CD14-positive monocyte (primary cell): ENCODE measurements around the gene CYLD. TPM values are rescaled to one million over a fixed set of nuclear protein-coding genes. Genes with fewer than 3 reads are reported as not detected.

Experiments
- DNase-seq, 3 donors: peaks; one replicate each; pipeline ENCODE4 v3.0.0-alpha.2; 2011 to 2022
- H2AFZ ChIP-seq: 2 replicates; pipeline ENCODE4 v1.6.0; 2012; ENCODE audit warnings: mild to moderate bottlenecking, low read depth, low read length, inconsistent platforms; ENCODE audit not compliant: insufficient read depth, poor library complexity, severe bottlenecking
- H3K27ac ChIP-seq, 2 donors: 1 replicate in 1 of 2; 2 replicates in 1 of 2; pipeline ENCODE4 v1.5.1; 2012 to 2013; ENCODE audit warnings: low read length in 2 of 2, control low read depth in 1 of 2, inconsistent platforms in 1 of 2, low read depth in 1 of 2, mild to moderate bottlenecking in 1 of 2
- H3K27me3 ChIP-seq, 2 donors: one replicate each; pipeline versions ENCODE4 v1.6.0 to v1.6.1; 2011 to 2013; ENCODE audit warnings: low read length in 2 of 2; ENCODE audit not compliant: control insufficient read depth in 2 of 2, insufficient read depth in 2 of 2
- H3K36me3 ChIP-seq, 2 donors: replicated peaks in 1 of 2; 1 replicate in 1 of 2; 2 replicates in 1 of 2; pipeline versions ENCODE4 v1.5.1 to v1.6.1; 2012 to 2013; ENCODE audit warnings: low read length in 2 of 2, control low read depth in 1 of 2, inconsistent platforms in 1 of 2, mild to moderate bottlenecking in 1 of 2; ENCODE audit not compliant: insufficient read depth in 2 of 2, control insufficient read depth in 1 of 2
- H3K4me1 ChIP-seq, 2 donors: 1 replicate in 1 of 2; 2 replicates in 1 of 2; pipeline versions ENCODE4 v1.5.1 to v1.6.1; 2012 to 2013; ENCODE audit warnings: low read length in 2 of 2, control low read depth in 1 of 2, inconsistent platforms in 1 of 2, mild to moderate bottlenecking in 1 of 2, moderate library complexity in 1 of 2; ENCODE audit not compliant: insufficient read depth in 2 of 2, control insufficient read depth in 1 of 2
- H3K4me2 ChIP-seq: replicated peaks from 2 replicates; pipeline ENCODE3; 2012; ENCODE audit warnings: low read length, moderate library complexity, mild to moderate bottlenecking; ENCODE audit not compliant: poor library complexity, severe bottlenecking; ENCODE audit errors: extremely low read depth
- H3K4me3 ChIP-seq, 3 experiments: fragments of 200-600 bp in 1 of 3; sonication (generic) in 1 of 3; replicated peaks in 1 of 3; 1 replicate in 2 of 3; 2 replicates in 1 of 3; pipeline ENCODE4 v1.5.1; 2011 to 2013; ENCODE audit warnings: low read length in 3 of 3, mild to moderate bottlenecking in 3 of 3, control low read depth in 2 of 3, low read depth in 2 of 3, inconsistent platforms in 1 of 3, moderate library complexity in 1 of 3
- H3K79me2 ChIP-seq: 2 replicates; pipeline ENCODE4 v1.6.0; 2012; ENCODE audit warnings: mild to moderate bottlenecking, control low read depth, inconsistent platforms, low read length, moderate library complexity; ENCODE audit not compliant: insufficient read depth
- H3K9ac ChIP-seq: 2 replicates; pipeline ENCODE4 v1.6.0; 2017; ENCODE audit warnings: low read length, mild to moderate bottlenecking; ENCODE audit not compliant: insufficient read depth, poor library complexity, severe bottlenecking
- H3K9me3 ChIP-seq, 2 donors: replicated peaks in 1 of 2; 1 replicate in 1 of 2; 2 replicates in 1 of 2; pipeline versions ENCODE4 v1.5.1 to v1.6.1; 2012 to 2013; ENCODE audit warnings: low read length in 2 of 2, control low read depth in 1 of 2; ENCODE audit not compliant: control insufficient read depth in 1 of 2, insufficient read depth in 1 of 2
- H4K20me1 ChIP-seq: 2 replicates; pipeline ENCODE4 v1.6.0; 2012; ENCODE audit warnings: mild to moderate bottlenecking, low read length, control low read depth, moderate library complexity; ENCODE audit not compliant: insufficient read depth
- H3K27ac Mint-ChIP-seq, 7 donors: one replicate each; pipeline ENCODE4 v1.8.0; 2020; ENCODE audit warnings: mild to moderate bottlenecking in 7 of 7, mixed read lengths in 7 of 7, moderate library complexity in 6 of 7, inconsistent platforms in 2 of 7
- H3K27me3 Mint-ChIP-seq, 3 donors: one replicate each; pipeline ENCODE4 v1.8.0; 2021 to 2022; ENCODE audit warnings: low read depth in 3 of 3, mild to moderate bottlenecking in 3 of 3, mixed read lengths in 3 of 3, moderate library complexity in 3 of 3, inconsistent platforms in 1 of 3
- H3K36me3 Mint-ChIP-seq, 2 donors: one replicate each; pipeline ENCODE4 v1.8.0; 2020; ENCODE audit warnings: mixed read lengths in 2 of 2, inconsistent platforms in 1 of 2, mild to moderate bottlenecking in 1 of 2
- H3K4me1 Mint-ChIP-seq: one replicate; pipeline ENCODE4 v1.8.0; 2020; ENCODE audit warnings: mild to moderate bottlenecking, mixed read lengths
- H3K4me3 Mint-ChIP-seq, 2 donors: one replicate each; pipeline ENCODE4 v1.8.0; 2020; ENCODE audit warnings: mild to moderate bottlenecking in 2 of 2, mixed read lengths in 2 of 2, moderate library complexity in 1 of 2
- H3K9me3 Mint-ChIP-seq, 7 donors: one replicate each; pipeline ENCODE4 v1.8.0; 2020 to 2022; ENCODE audit warnings: mixed read lengths in 7 of 7, mild to moderate bottlenecking in 6 of 7, moderate library complexity in 6 of 7, inconsistent platforms in 2 of 7
- CTCF ChIP-seq: fragments of 200-600 bp; IDR thresholded peaks from one replicate; pipeline ENCODE4 v1.8.0; 2022; ENCODE audit warnings: antibody characterized with exemption, mild to moderate bottlenecking
- WGBS: methylation state at CpG from one replicate; pipeline ENCODE4 v1.1.5; 2013; ENCODE audit warnings: missing lambda C conversion rate; ENCODE audit not compliant: insufficient coverage; 5-methylcytosine and 5-hydroxymethylcytosine counted together
- intact Hi-C, 2 donors: fragments of 100-400 bp; cut with micrococcal nuclease; formaldehyde crosslinking; loops; one replicate each; pipeline versions ENCODE4 v1.15.0 to v1.15.1; 2023
- polyA plus RNA-seq, 3 donors: library from polyadenylated mRNA; depleted of rRNA in 1 of 3; unstranded in 2 of 3; stranded (reverse) in 1 of 3; fragments of 300-500 nt in 2 of 3; fragments of >200 nt in 1 of 3; fragmentation: Illumina TruSeq in 2 of 3; gene quantifications; 1 replicate in 2 of 3; 2 replicates in 1 of 3; pipeline ENCODE4 v1.2.3, GENCODE V29; 2012 to 2021

The CYLD gene
- polyA plus RNA-seq, 3 donors, result 32.1 to 57.9 (median 35.9) TPM

- Mint-ChIP-seq H3K4me1 (peaks cover 50% of the 10 kb centered on the region), H3K4me3 (peak overlapping the region; percentile 77 to 85), H3K27ac (peak overlapping the region; percentile 94 to 97 (median 96)), H3K36me3 (peaks cover 51 to 54% of the 10 kb centered on the region in 2 donors), H3K27me3 (peaks cover 0 to 2% (median 0%) of the 10 kb centered on the region in 3 donors), H3K9me3 (no peaks in the 10 kb centered on the region)
- no peak for DNase-seq
- intact Hi-C loops, result loop anchor here (5.0 kb wide), 4 partner anchors 44 to 464 kb away; partner anchors contain the start of genes BRD7 (in 1 of the 2) and SNX20 (in 1 of the 2)
- Histone ChIP-seq H3K9ac (peak overlapping the region; percentile 57), H2AFZ (no peak overlapping the region), H3K9me3 (no peaks in the 10 kb centered on the region), H3K4me1 (peaks cover 25 to 40% of the 10 kb centered on the region in 2 donors), H3K27me3 (no peaks in the 10 kb centered on the region), H3K4me3 (peak overlapping the region; percentile 16 to 92 (median 34)), H3K27ac (peak overlapping the region; percentile 93 to 99), H3K4me2 (peak overlapping the region; percentile 86), H3K79me2 (peaks cover 40% of the 10 kb centered on the region), H3K36me3 (peaks cover 16 to 53% of the 10 kb centered on the region in 2 donors), H4K20me1 (peaks cover 31% of the 10 kb centered on the region)
- WGBS, result 15% methylated on average over 18 of the region's 21 CpGs
- TF ChIP-seq CTCF, result no peak
These were observed 583 bp upstream of the CYLD start for GRCh38 chr16:50741225-50741780.

DNA sequence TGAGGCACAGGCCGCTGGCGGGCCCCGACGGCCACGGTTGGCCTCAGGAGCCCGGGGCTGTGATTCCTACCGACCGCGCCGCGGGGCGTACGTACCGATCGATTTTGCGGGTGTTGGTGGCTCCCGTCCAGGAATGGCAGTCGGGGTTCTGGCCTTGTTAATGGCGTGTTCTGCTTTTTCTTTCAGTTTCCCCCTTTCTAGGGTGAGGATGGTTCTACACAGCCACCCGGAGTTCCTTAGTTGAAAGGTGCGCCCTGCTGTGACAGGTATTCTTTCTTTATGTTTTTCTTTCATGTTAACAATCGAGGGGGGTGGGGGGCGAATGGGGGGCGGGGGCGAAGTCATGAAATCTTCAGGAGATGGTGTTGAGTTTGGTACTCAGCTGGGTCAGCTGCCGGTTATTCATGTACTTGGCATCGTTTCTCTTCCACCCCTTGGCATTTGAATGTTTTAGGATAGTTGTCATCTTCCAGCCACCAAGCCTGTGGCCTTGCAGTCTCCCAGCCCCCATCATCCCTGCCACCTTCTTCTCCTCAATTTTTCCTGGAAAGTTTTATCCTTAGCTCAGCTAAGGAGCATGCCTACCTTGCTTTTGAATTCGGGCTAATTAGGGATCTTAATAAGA, 802 bp downstream of the CYLD start:
- H4K20me1 ChIP-seq, result peaks cover 31% of the 10 kb centered on the region
- Mint-ChIP-seq H3K9me3 (no peaks in the 10 kb centered on the region), H3K27ac (peak overlapping the region; percentile 91 to 98 (median 97)), H3K27me3 (no peaks in the 10 kb centered on the region), H3K4me3 (peak overlapping the region; percentile 82 to 88), H3K4me1 (peaks cover 55% of the 10 kb centered on the region), H3K36me3 (peaks cover 43% of the 10 kb centered on the region in 2 donors)
- H3K36me3 ChIP-seq, result peaks cover 18 to 39% of the 10 kb centered on the region in 2 donors
- peak overlapping the region; percentile 86 for H3K4me2 ChIP-seq
- intact Hi-C loops, result loop anchor here (5.0 kb wide), 4 partner anchors 45 to 465 kb away; partner anchors contain the start of genes BRD7 (in 1 of the 2) and SNX20 (in 1 of the 2)
- under 1% methylated on average over 17 of the region's 28 CpGs for WGBS
- no peaks in the 10 kb centered on the region for H3K27me3 ChIP-seq
- H3K4me3 ChIP-seq, result peak overlapping the region; percentile 84 to 92 (median 92)
- H3K79me2 ChIP-seq, result peaks cover 53% of the 10 kb centered on the region
- peak; percentile 49 to 68 (median 67) for DNase-seq
- no peaks in the 10 kb centered on the region for H3K9me3 ChIP-seq
- H3K27ac ChIP-seq, result peak overlapping the region; percentile 93 to 99
- peak overlapping the region; percentile 99 for H3K9ac ChIP-seq
- H3K4me1 ChIP-seq, result peaks cover 30 to 49% of the 10 kb centered on the region in 2 donors
- H2AFZ ChIP-seq, result peak overlapping the region; percentile 30
- no peak for TF ChIP-seq CTCF
